Central memory CD8-positive, alpha-beta T cell (primary cell): ENCODE results near the gene LRP1-AS.

Experiments used
- ATAC-seq: fragments of 150-1000 bp; cut with Tn5 transposase; replicated peaks from 2 replicates; pipeline ENCODE4 v1.10.0; 2022; ENCODE audit warnings: mild to moderate bottlenecking, moderate FRiP score, moderate number of reproducible peaks; ENCODE audit not compliant: poor library complexity, severe bottlenecking; ENCODE audit errors: extremely low read depth
- DNase-seq, 2 donors: peaks; one replicate each; pipeline ENCODE4 v3.0.0; 2021; ENCODE audit warnings: low spot score in 2 of 2
- H3K27ac Mint-ChIP-seq: one replicate; pipeline ENCODE4 v1.8.0; 2022; ENCODE audit warnings: low read depth, mild to moderate bottlenecking, moderate library complexity, mixed read lengths
- H3K27me3 Mint-ChIP-seq: one replicate; pipeline ENCODE4 v1.8.0; 2022; ENCODE audit warnings: mixed read lengths
- H3K36me3 Mint-ChIP-seq: one replicate; pipeline ENCODE4 v1.8.0; 2022; ENCODE audit warnings: mild to moderate bottlenecking, moderate library complexity, mixed read lengths; ENCODE audit not compliant: insufficient read depth
- H3K4me1 Mint-ChIP-seq: one replicate; pipeline ENCODE4 v1.8.0; 2022; ENCODE audit warnings: mixed read lengths
- H3K4me3 Mint-ChIP-seq: one replicate; pipeline ENCODE4 v1.8.0; 2022; ENCODE audit warnings: mild to moderate bottlenecking, moderate library complexity, mixed read lengths
- H3K9me3 Mint-ChIP-seq: one replicate; pipeline ENCODE4 v1.8.0; 2022; ENCODE audit warnings: mixed read lengths

Gene LRP1-AS

GRCh38 chr12:57146961-57147944 lies at the start of gene LRP1-AS:
Gene LRP1-AS (minus strand): TSS chr12:57147619.
- ATAC-seq (no peak), DNase-seq (no peak)
- H3K36me3 Mint-ChIP-seq, result no peaks in the 10 kb centered on the region
- H3K4me3 Mint-ChIP-seq, result no peak within 1 kb of the TSS
- H3K9me3 Mint-ChIP-seq, result no peaks in the 10 kb centered on the region
- H3K27ac Mint-ChIP-seq, result no peak within 1 kb of the TSS
- H3K4me1 Mint-ChIP-seq, result peaks cover 4% of the 10 kb centered on the region
- H3K27me3 Mint-ChIP-seq, result no peaks in the 10 kb centered on the region

- H3K27ac Mint-ChIP-seq, result no peak overlapping the region
Measured at GRCh38 chr12:57196956-57197355, 49.5 kb upstream of the LRP1-AS start.

GRCh38 chr12:57196439-57196838 lies 49.0 kb upstream of the LRP1-AS start:
- Mint-ChIP-seq H3K27me3 (no peaks in the 10 kb centered on the region), H3K9me3 (no peaks in the 10 kb centered on the region), H3K36me3 (peaks cover 5% of the 10 kb centered on the region), H3K27ac (no peak overlapping the region), H3K4me1 (no peaks in the 10 kb centered on the region), H3K4me3 (no peak overlapping the region)
- DNase-seq (no peak), ATAC-seq (no peak)

More at GRCh38 chr12:57196956-57197355, 49.5 kb upstream of the LRP1-AS start:
- Mint-ChIP-seq H3K27me3 (no peaks in the 10 kb centered on the region), H3K36me3 (peaks cover 5% of the 10 kb centered on the region), H3K4me3 (no peak overlapping the region), H3K9me3 (no peaks in the 10 kb centered on the region), H3K4me1 (no peaks in the 10 kb centered on the region)
- ATAC-seq (no peak), DNase-seq (no peak)

GRCh38 chr12:57195611-57196371 lies 48.4 kb upstream of the LRP1-AS start:
- ATAC-seq (no peak), DNase-seq (no peak)
- Mint-ChIP-seq H3K4me3 (no peak overlapping the region), H3K36me3 (peaks cover 5% of the 10 kb centered on the region), H3K4me1 (no peaks in the 10 kb centered on the region), H3K9me3 (no peaks in the 10 kb centered on the region), H3K27ac (no peak overlapping the region), H3K27me3 (no peaks in the 10 kb centered on the region)

GRCh38 chr12:57195186-57195585 lies 47.8 kb upstream of the LRP1-AS start:
- H3K27me3 Mint-ChIP-seq, result no peaks in the 10 kb centered on the region
- no peaks in the 10 kb centered on the region for H3K9me3 Mint-ChIP-seq
- peaks cover 5% of the 10 kb centered on the region for H3K36me3 Mint-ChIP-seq
- ATAC-seq, result no peak
- no peak overlapping the region for H3K4me3 Mint-ChIP-seq
- no peak overlapping the region for H3K27ac Mint-ChIP-seq
- DNase-seq, result no peak
- no peaks in the 10 kb centered on the region for H3K4me1 Mint-ChIP-seq

- Mint-ChIP-seq H3K4me3 (no peak overlapping the region), H3K27ac (no peak overlapping the region), H3K36me3 (peaks cover 5% of the 10 kb centered on the region), H3K27me3 (no peaks in the 10 kb centered on the region), H3K9me3 (no peaks in the 10 kb centered on the region), H3K4me1 (no peaks in the 10 kb centered on the region)
- DNase-seq (no peak), ATAC-seq (no peak)
Measured at GRCh38 chr12:57194253-57194652, 46.8 kb upstream of the LRP1-AS start.

- Mint-ChIP-seq H3K4me1 (no peaks in the 10 kb centered on the region), H3K9me3 (no peaks in the 10 kb centered on the region), H3K36me3 (peaks cover 5% of the 10 kb centered on the region), H3K27ac (no peak overlapping the region), H3K27me3 (no peaks in the 10 kb centered on the region), H3K4me3 (no peak overlapping the region)
- DNase-seq, result no peak
- no peak for ATAC-seq
Measured at GRCh38 chr12:57193706-57194245, 46.4 kb upstream of the LRP1-AS start.

GRCh38 chr12:57192920-57193319 lies 45.5 kb upstream of the LRP1-AS start:
- Mint-ChIP-seq H3K9me3 (no peaks in the 10 kb centered on the region), H3K27ac (no peak overlapping the region), H3K4me1 (no peaks in the 10 kb centered on the region)

GRCh38 chr12:57191410-57191809 lies 44.0 kb upstream of the LRP1-AS start:
- DNase-seq, result no peak
- H3K4me3 Mint-ChIP-seq, result no peak overlapping the region
- H3K36me3 Mint-ChIP-seq, result peaks cover 3% of the 10 kb centered on the region
- H3K27ac Mint-ChIP-seq, result no peak overlapping the region
- no peaks in the 10 kb centered on the region for H3K4me1 Mint-ChIP-seq
- no peaks in the 10 kb centered on the region for H3K9me3 Mint-ChIP-seq
- no peaks in the 10 kb centered on the region for H3K27me3 Mint-ChIP-seq
- no peak for ATAC-seq

More at GRCh38 chr12:57192920-57193319, 45.5 kb upstream of the LRP1-AS start:
- no peaks in the 10 kb centered on the region for H3K27me3 Mint-ChIP-seq
- peaks cover 5% of the 10 kb centered on the region for H3K36me3 Mint-ChIP-seq
- DNase-seq (no peak), ATAC-seq (no peak)
- no peak overlapping the region for H3K4me3 Mint-ChIP-seq

- Mint-ChIP-seq H3K4me3 (no peak overlapping the region), H3K27ac (no peak overlapping the region), H3K9me3 (no peaks in the 10 kb centered on the region), H3K4me1 (no peaks in the 10 kb centered on the region), H3K36me3 (no peaks in the 10 kb centered on the region), H3K27me3 (no peaks in the 10 kb centered on the region)
- ATAC-seq (no peak), DNase-seq (no peak)
Measured at GRCh38 chr12:57190821-57191220, 43.4 kb upstream of the LRP1-AS start.

- H3K27me3 Mint-ChIP-seq, result no peaks in the 10 kb centered on the region
- no peaks in the 10 kb centered on the region for H3K36me3 Mint-ChIP-seq
- DNase-seq (no peak), ATAC-seq (no peak)
- H3K4me3 Mint-ChIP-seq, result no peak overlapping the region
- no peaks in the 10 kb centered on the region for H3K9me3 Mint-ChIP-seq
- no peaks in the 10 kb centered on the region for H3K4me1 Mint-ChIP-seq
- no peak overlapping the region for H3K27ac Mint-ChIP-seq
Measured at GRCh38 chr12:57190037-57190436, 42.6 kb upstream of the LRP1-AS start.

- Mint-ChIP-seq H3K4me1 (peaks cover under 1% of the 10 kb centered on the region), H3K27ac (no peak overlapping the region), H3K9me3 (no peaks in the 10 kb centered on the region), H3K4me3 (no peak overlapping the region), H3K27me3 (no peaks in the 10 kb centered on the region), H3K36me3 (no peaks in the 10 kb centered on the region)
- DNase-seq (no peak), ATAC-seq (no peak)
Measured at GRCh38 chr12:57188090-57188425, 40.6 kb upstream of the LRP1-AS start.
